SU-DHL-6 (cell line): ENCODE data around the gene UNC5C.

ENCODE experiments used
- CTCF ChIP-seq: fragments of 200-600 bp; sonication (generic); IDR thresholded peaks from one replicate; pipeline ENCODE4 v1.5.1; 2017; ENCODE audit warnings: antibody characterized with exemption, mild to moderate bottlenecking, low read length, moderate library complexity; ENCODE audit not compliant: insufficient read depth, poor library complexity, severe bottlenecking
- EZH2phosphoT487 ChIP-seq: fragments of 200-600 bp; sonication (generic), shearing (Covaris generic); conservative IDR thresholded peaks from 2 replicates; pipeline ENCODE4 v1.6.1; 2018; ENCODE audit warnings: mild to moderate bottlenecking, antibody characterized with exemption, low read length, moderate library complexity, mixed read lengths

GRCh38 chr4:95478679-95479078 is 70.1 kb downstream of the UNC5C start:
- TF ChIP-seq CTCF (no peak), EZH2phosphoT487 (no peak)
